H1 (cell line): ENCODE data around the gene GDPD3. TPM values are rescaled to one million over a fixed set of nuclear protein-coding genes. Genes with fewer than 3 reads are reported as not detected.

Experiments used
- CTCF ChIA-PET: fragments of 300-600 bp; sonication (Branson Sonifier 250); formaldehyde crosslinking; loops from one replicate; lab custom pipeline; 2021; ENCODE audit not compliant: partially characterized antibody; lab: Charles Lee
- POLR2A ChIA-PET: fragments of 300-600 bp; sonication (Branson Sonifier 250); formaldehyde crosslinking; loops from one replicate; lab custom pipeline; 2021; ENCODE audit warnings: inconsistent platforms; ENCODE audit not compliant: partially characterized antibody; lab: Charles Lee
- DNase-seq, 2 experiments: peaks; one replicate each; pipeline versions ENCODE4 v3.0.0 to v3.0.0-alpha.2; 2010 to 2022; ENCODE audit warnings: low spot score in 2 of 2, low read depth in 1 of 2, mixed read lengths in 1 of 2
- FAIRE-seq: peaks from 2 replicates; lab custom pipeline; 2011; peaks lifted over from hg19 to GRCh38; lab: Jason Lieb, UNC
- H2AFZ ChIP-seq: 2 replicates; pipeline ENCODE4 v1.8.1; 2012; ENCODE audit warnings: low read length, inconsistent platforms
- H2AK5ac ChIP-seq: 2 replicates; pipeline ENCODE4 v1.6.1; 2013; ENCODE audit warnings: low read depth, low read length
- H2BK120ac ChIP-seq: replicated peaks from 2 replicates; pipeline ENCODE3; 2013; ENCODE audit warnings: low read depth, low read length, inconsistent platforms
- H2BK12ac ChIP-seq: 2 replicates; pipeline ENCODE4 v1.6.1; 2013; ENCODE audit warnings: low read depth, low read length
- H2BK15ac ChIP-seq: 2 replicates; pipeline ENCODE4 v1.6.1; 2013; ENCODE audit warnings: low read length
- H2BK20ac ChIP-seq: 2 replicates; pipeline ENCODE4 v1.6.1; 2013; ENCODE audit warnings: low read length
- H2BK5ac ChIP-seq: 2 replicates; pipeline ENCODE4 v1.6.1; 2013; ENCODE audit warnings: low read depth, low read length
- H3K14ac ChIP-seq: 2 replicates; pipeline ENCODE4 v1.6.1; 2013; ENCODE audit warnings: inconsistent platforms; ENCODE audit not compliant: insufficient read length
- H3K18ac ChIP-seq: 2 replicates; pipeline ENCODE4 v1.6.1; 2013; ENCODE audit warnings: low read length; ENCODE audit errors: extremely low read depth
- H3K23ac ChIP-seq: 2 replicates; pipeline ENCODE4 v1.6.1; 2013; ENCODE audit warnings: inconsistent platforms; ENCODE audit not compliant: insufficient read length
- H3K23me2 ChIP-seq: 2 replicates; pipeline ENCODE4 v1.6.1; 2013; ENCODE audit warnings: low read depth, low read length
- H3K27ac ChIP-seq: 2 replicates; pipeline ENCODE4 v1.6.1; 2011; ENCODE audit warnings: low read depth, low read length, inconsistent platforms
- H3K27me3 ChIP-seq, 4 experiments: replicated peaks in 1 of 4; 1 replicate in 1 of 4; 2 replicates in 3 of 4; pipeline versions ENCODE4 v1.6.1 to v1.8.1; 2011 to 2013; ENCODE audit warnings: low read length in 3 of 4, mild to moderate bottlenecking in 3 of 4, inconsistent platforms in 2 of 4, mixed read lengths in 2 of 4, moderate library complexity in 1 of 4; ENCODE audit not compliant: control insufficient read depth in 3 of 4, insufficient read depth in 3 of 4; ENCODE audit errors: extremely low read depth in 1 of 4
- H3K36me3 ChIP-seq, 4 experiments: 2 replicates each; pipeline versions ENCODE4 v1.6.1 to v1.8.1; 2011 to 2013; ENCODE audit warnings: mild to moderate bottlenecking in 4 of 4, low read length in 3 of 4, moderate library complexity in 2 of 4, control low read depth in 1 of 4, inconsistent platforms in 1 of 4; ENCODE audit not compliant: insufficient read depth in 4 of 4, control insufficient read depth in 2 of 4
- H3K4ac ChIP-seq: replicated peaks from 2 replicates; pipeline ENCODE3; 2013; ENCODE audit warnings: low read length, low read depth, mixed read lengths, inconsistent platforms; ENCODE audit not compliant: insufficient read length
- H3K4me1 ChIP-seq, 4 experiments: replicated peaks in 1 of 4; 1 replicate in 1 of 4; 2 replicates in 3 of 4; pipeline versions ENCODE4 v1.6.1 to v1.8.1; 2011 to 2013; ENCODE audit warnings: low read length in 3 of 4, inconsistent platforms in 2 of 4, mixed read lengths in 1 of 4; ENCODE audit not compliant: insufficient read depth in 4 of 4, control insufficient read depth in 3 of 4
- H3K4me2 ChIP-seq, 2 experiments: 2 replicates each; pipeline versions ENCODE4 v1.6.1 to v1.8.1; 2011 to 2013; ENCODE audit warnings: low read depth in 2 of 2, low read length in 2 of 2, control low read depth in 1 of 2, inconsistent platforms in 1 of 2, mild to moderate bottlenecking in 1 of 2; ENCODE audit not compliant: insufficient read depth in 1 of 2
- H3K4me3 ChIP-seq, 4 experiments: fragments of 200-600, 300-600 bp in 1 of 4; sonication (generic), shearing (Covaris generic), sonication (Bioruptor Twin) in 1 of 4; 2 replicates each; pipeline versions ENCODE4 v1.5.1 to v1.8.1; 2011 to 2016; ENCODE audit warnings: low read length in 4 of 4, low read depth in 3 of 4, control low read depth in 2 of 4, inconsistent platforms in 2 of 4, mild to moderate bottlenecking in 2 of 4, mixed read lengths in 1 of 4, moderate library complexity in 1 of 4; ENCODE audit not compliant: insufficient read depth in 2 of 4; ENCODE audit errors: extremely low read depth in 1 of 4
- H3K56ac ChIP-seq: replicated peaks from 2 replicates; pipeline ENCODE3; 2013; ENCODE audit warnings: low read depth, mild to moderate bottlenecking, mixed read lengths, low read length, inconsistent platforms; ENCODE audit not compliant: insufficient read length
- H3K79me1 ChIP-seq: 2 replicates; pipeline ENCODE4 v1.6.1; 2013; ENCODE audit warnings: low read depth, low read length, control low read depth
- H3K79me2 ChIP-seq, 2 experiments: 2 replicates each; pipeline versions ENCODE4 v1.6.1 to v1.8.1; 2012 to 2013; ENCODE audit warnings: low read length in 2 of 2, mild to moderate bottlenecking in 2 of 2, inconsistent platforms in 1 of 2; ENCODE audit not compliant: insufficient read depth in 2 of 2, control insufficient read depth in 1 of 2
- H3K9ac ChIP-seq, 4 experiments: replicated peaks in 1 of 4; 1 replicate in 1 of 4; 2 replicates in 3 of 4; pipeline versions ENCODE4 v1.6.1 to v1.8.1; 2011 to 2013; ENCODE audit warnings: low read depth in 3 of 4, low read length in 3 of 4, control low read depth in 2 of 4, mild to moderate bottlenecking in 2 of 4, moderate library complexity in 2 of 4, inconsistent platforms in 1 of 4; ENCODE audit errors: extremely low read depth in 1 of 4
- H3K9me3 ChIP-seq, 2 experiments: 2 replicates each; pipeline versions ENCODE4 v1.6.1 to v1.8.1; 2012 to 2013; ENCODE audit warnings: mild to moderate bottlenecking in 2 of 2, moderate library complexity in 2 of 2, control low read depth in 1 of 2, inconsistent platforms in 1 of 2, low read depth in 1 of 2, low read length in 1 of 2, mixed read lengths in 1 of 2; ENCODE audit not compliant: insufficient read depth in 2 of 2
- H4K20me1 ChIP-seq, 2 experiments: replicated peaks in 1 of 2; 2 replicates each; pipeline versions ENCODE3 to v1.8.1; 2011 to 2013; ENCODE audit warnings: inconsistent platforms in 2 of 2, low read length in 2 of 2, mild to moderate bottlenecking in 1 of 2; ENCODE audit not compliant: insufficient read depth in 2 of 2, control insufficient read depth in 1 of 2
- H4K5ac ChIP-seq: 2 replicates; pipeline ENCODE4 v1.6.1; 2013; ENCODE audit warnings: low read length, low read depth, mixed read lengths, inconsistent platforms; ENCODE audit not compliant: insufficient read length
- H4K8ac ChIP-seq: 2 replicates; pipeline ENCODE4 v1.8.0; 2013; ENCODE audit warnings: mild to moderate bottlenecking, moderate library complexity, low read length, inconsistent platforms; ENCODE audit not compliant: insufficient read depth; ENCODE audit errors: extremely low read depth
- H4K91ac ChIP-seq: replicated peaks from 2 replicates; pipeline ENCODE3; 2013; ENCODE audit warnings: low read length, mixed read lengths, inconsistent platforms; ENCODE audit not compliant: insufficient read length
- HDAC6 ChIP-seq: IDR thresholded peaks from one replicate; pipeline ENCODE4 v1.7.1; 2012; ENCODE audit warnings: low read depth, mild to moderate bottlenecking, inconsistent platforms, low read length, moderate library complexity
- JUND ChIP-seq: IDR thresholded peaks from 2 replicates; pipeline ENCODE4 v1.6.1; 2011; ENCODE audit warnings: mild to moderate bottlenecking, improper control_type of control experiment, low read length
- MAFK ChIP-seq: IDR thresholded peaks from 2 replicates; pipeline ENCODE4 v1.6.1; 2012; ENCODE audit warnings: low read depth, mild to moderate bottlenecking, improper control_type of control experiment, low read length
- POLR2A ChIP-seq, 2 experiments: IDR thresholded peaks; 1 replicate in 1 of 2; 2 replicates in 1 of 2; pipeline ENCODE4 v1.6.1; 2011; ENCODE audit warnings: low read depth in 2 of 2, low read length in 2 of 2, mild to moderate bottlenecking in 2 of 2; ENCODE audit errors: control extremely low read depth in 1 of 2
- POU5F1 ChIP-seq: IDR thresholded peaks from 2 replicates; pipeline ENCODE4 v1.6.1; 2011; ENCODE audit warnings: low read depth, mild to moderate bottlenecking, low read length, moderate library complexity
- RAD21 ChIP-seq, 2 experiments: IDR thresholded peaks in 1 of 2; conservative IDR thresholded peaks in 1 of 2; 2 replicates each; pipeline ENCODE4 v1.6.1; 2011; ENCODE audit warnings: low read depth in 2 of 2, low read length in 2 of 2, improper control_type of control experiment in 1 of 2, inconsistent platforms in 1 of 2, mild to moderate bottlenecking in 1 of 2, moderate library complexity in 1 of 2
- RBBP5 ChIP-seq: IDR thresholded peaks from 2 replicates; pipeline ENCODE4 v1.7.1; 2012; ENCODE audit warnings: low read depth, mild to moderate bottlenecking, inconsistent platforms, low read length, moderate library complexity, borderline replicate concordance
- RFX5 ChIP-seq: IDR thresholded peaks from 2 replicates; pipeline ENCODE4 v1.6.1; 2011; ENCODE audit warnings: low read depth, low read length, improper control_type of control experiment, borderline replicate concordance
- SRF ChIP-seq: IDR thresholded peaks from 2 replicates; pipeline ENCODE4 v1.6.1; 2011; ENCODE audit warnings: mild to moderate bottlenecking, low read depth, low read length, moderate library complexity
- TEAD4 ChIP-seq: IDR thresholded peaks from 2 replicates; pipeline ENCODE4 v1.6.1; 2012; ENCODE audit warnings: low read depth, low read length, inconsistent platforms, mixed read lengths
- YY1 ChIP-seq: IDR thresholded peaks from 2 replicates; pipeline ENCODE4 v1.6.1; 2011; ENCODE audit warnings: low read depth, mild to moderate bottlenecking, low read length
- WGBS, 2 experiments: shearing (Covaris generic) in 1 of 2; methylation state at CpG; one replicate each; pipeline versions ENCODE4 v1.1.6 to v1.1.7; 2013 to 2015; ENCODE audit warnings: low lambda C conversion rate in 2 of 2, mixed read lengths in 2 of 2, inconsistent platforms in 1 of 2, low coverage in 1 of 2, missing lambda C conversion rate in 1 of 2; ENCODE audit not compliant: insufficient replicate concordance in 2 of 2, insufficient coverage in 1 of 2, insufficient read length in 1 of 2; ENCODE audit errors: extremely low coverage in 1 of 2, missing lambda C conversion rate in 1 of 2; 5-methylcytosine and 5-hydroxymethylcytosine counted together
- polyA plus RNA-seq, 7 experiments: library from polyadenylated mRNA; depleted of rRNA in 3 of 7; stranded (reverse) in 5 of 7; unstranded in 2 of 7; fragments of >200 nt in 5 of 7; fragments of 200-250 nt in 2 of 7; gene quantifications; 1 replicate in 5 of 7; 2 replicates in 1 of 7; 4 replicates in 1 of 7; pipeline versions ENCODE4 v1.2.1 to v1.2.3, GENCODE V29; 2011 to 2013; ENCODE audit warnings: missing spikeins in 2 of 7, mixed read lengths in 2 of 7
- total RNA-seq: library from RNA; stranded (reverse); fragmentation: NEBNext Ultra II Directional; extraction: Animal tissue kit (Norgen Biotek cat#: 25700); gene quantifications from 2 replicates; pipeline ENCODE4 v1.2.1, GENCODE V29; 2021

Gene GDPD3
- total and polyA plus RNA-seq, 2 of the 8 experiments (the other 6 are each of a cell fraction or from before 2014, with no cell fraction given) = 0.20 TPM; not detected in 1

- H4K91ac ChIP-seq = no peak overlapping the region
- H3K27ac ChIP-seq = no peak overlapping the region
- TF ChIP-seq HDAC6 = no peak
- TF ChIP-seq RBBP5 = no peak
- no peak for TF ChIP-seq YY1
- TF ChIP-seq JUND = no peak
- TF ChIP-seq TEAD4 = no peak
- TF ChIP-seq RFX5 = no peak
- no peak for TF ChIP-seq MAFK
- TF ChIP-seq RAD21 (IDR thresholded peaks at IDR 0.05 in 1 of 2, conservative IDR thresholded peaks at IDR 0.05 in 1 of 2; ENCODE audit: low read depth in 2 of 2, low read length in 2 of 2) = no peak
- no peak for TF ChIP-seq SRF
- TF ChIP-seq POLR2A (IDR thresholded peaks at IDR 0.05; ENCODE audit: control extremely low read depth in 1 of 2, low read depth in 2 of 2, low read length in 2 of 2) = no peak
- TF ChIP-seq POU5F1 = no peak
- TF ChIP-seq, all 59 proteins: peak for 0
- POLR2A ChIA-PET = interaction anchor here (9.3 to 14.0 kb wide), 2 partner anchors 16 to 19 kb away, joined by 169 to 353 read pairs; partner anchors contain the start of genes ALDOA, GDPD3 and PPP4C
- H3K79me2 ChIP-seq = no peaks in the 10 kb centered on the region
- H3K4me1 ChIP-seq = peaks cover 0 to 4% (median 3%) of the 10 kb centered on the region in 4 experiments; a peak in 4 of 7 replicates
- no peak overlapping the region for H4K8ac ChIP-seq
- no peak overlapping the region for H2BK15ac ChIP-seq
- H2BK20ac ChIP-seq = no peak overlapping the region
- H3K56ac ChIP-seq = no peak overlapping the region
- H3K23me2 ChIP-seq = peaks cover 12% of the 10 kb centered on the region; the same call in 1 of the 2 replicates
- no peak overlapping the region for H3K23ac ChIP-seq
- no peak for DNase-seq
- no peak overlapping the region for H2AK5ac ChIP-seq
- peaks cover 0 to 4% of the 10 kb centered on the region in 2 experiments for H4K20me1 ChIP-seq
- H3K4me2 ChIP-seq = no peak overlapping the region
- H3K27me3 ChIP-seq = peaks cover 0 to 3% (median 0%) of the 10 kb centered on the region in 4 experiments; a peak in 1 of 7 replicates
- H2BK12ac ChIP-seq = no peak overlapping the region
- CTCF ChIA-PET = interaction anchor here (3.7 to 7.7 kb wide), 2 partner anchors 8 to 23 kb away, joined by 46 to 90 read pairs; partner anchors contain the start of gene GDPD3
- 91% methylated on average over 19 of the region's 22 CpGs; no CpG with 5 or more reads in 1 of the 2 experiments for WGBS, 2 experiments
- H3K18ac ChIP-seq = no peak overlapping the region
- FAIRE-seq = no peak
- no peak overlapping the region for H2AFZ ChIP-seq
- H3K9me3 ChIP-seq = no peaks in the 10 kb centered on the region
- no peaks in the 10 kb centered on the region for H3K79me1 ChIP-seq
- H3K4ac ChIP-seq = no peak overlapping the region
- no peak overlapping the region for H3K9ac ChIP-seq
- 0 out of 2 replicates have a peak overlapping the region, but pooled peaks have one; percentile 16 for H2BK5ac ChIP-seq
- H3K14ac ChIP-seq = no peak overlapping the region
- H3K4me3 ChIP-seq = no peak overlapping the region
- peaks cover 3 to 19% (median 11%) of the 10 kb centered on the region in 4 experiments; a peak in 7 of 8 replicates for H3K36me3 ChIP-seq
- no peak overlapping the region for H4K5ac ChIP-seq
- no peak overlapping the region for H2BK120ac ChIP-seq
Measured at GRCh38 chr16:30088832-30089624, 24.3 kb downstream of the GDPD3 start.
